ENCODE data around the gene MPND.

Gene MPND

GRCh38 chr19:4322942-4323665 lies 20.3 kb upstream of the MPND start:
- no peak for TF ChIP-seq CTCF (conservative IDR thresholded peaks at IDR 0.05)

GRCh38 chr19:4323692-4324091 lies 19.7 kb upstream of the MPND start:
- H3K27ac ChIP-seq = no peak overlapping the region
- TF ChIP-seq CTCF (conservative IDR thresholded peaks at IDR 0.05) = no peak

More at GRCh38 chr19:4322942-4323665, 20.3 kb upstream of the MPND start:
- no peak overlapping the region for H3K27ac ChIP-seq

- H3K27ac ChIP-seq = no peak overlapping the region
- TF ChIP-seq CTCF (conservative IDR thresholded peaks at IDR 0.05) = no peak
Observed at GRCh38 chr19:4324228-4324627, 19.1 kb upstream of the MPND start.

GRCh38 chr19:4326215-4326836 lies 17.0 kb upstream of the MPND start:
- H3K27ac ChIP-seq = no peak overlapping the region
- TF ChIP-seq CTCF (conservative IDR thresholded peaks at IDR 0.05) = no peak

- no peak overlapping the region for H3K27ac ChIP-seq
- TF ChIP-seq CTCF (conservative IDR thresholded peaks at IDR 0.05) = no peak
Observed at GRCh38 chr19:4326837-4327251, 16.5 kb upstream of the MPND start.

GRCh38 chr19:4327252-4327876 lies 16.0 kb upstream of the MPND start:
- no peak for TF ChIP-seq CTCF (conservative IDR thresholded peaks at IDR 0.05)
- no peak overlapping the region for H3K27ac ChIP-seq

GRCh38 chr19:4327877-4328242 lies 15.5 kb upstream of the MPND start:
- no peak overlapping the region for H3K27ac ChIP-seq
- no peak for TF ChIP-seq CTCF (conservative IDR thresholded peaks at IDR 0.05)
